SK-N-SH (cell line): ENCODE data around the gene TSHZ2. TPM values are rescaled to one million over a fixed set of nuclear protein-coding genes. Genes with fewer than 3 reads are reported as not detected.

Source experiments
- CTCF ChIA-PET: fragments of 300-600, 350-600 bp; formaldehyde crosslinking; extraction: SDS; loops from one replicate; lab custom pipeline; 2021; lab: Yijun Ruan, JAX
- POLR2A ChIA-PET: fragments of 350-600 bp; sonication (Branson Sonifier 250); formaldehyde crosslinking; extraction: SDS; loops from one replicate; lab custom pipeline; 2020; ENCODE audit warnings: antibody characterized with exemption, inconsistent platforms; lab: Yijun Ruan, JAX
- DNase-seq: peaks from one replicate; pipeline ENCODE4 v3.0.0; 2012
- H2AFZ ChIP-seq: fragments of 200-600 bp; sonication (generic); 2 replicates; pipeline ENCODE4 v1.8.1; 2016; ENCODE audit warnings: antibody characterized with exemption, mild to moderate bottlenecking, low read depth
- H3F3A ChIP-seq: fragments of 200-600 bp; sonication (generic); replicated peaks from 2 replicates; pipeline ENCODE3; 2016; ENCODE audit warnings: antibody characterized with exemption, mild to moderate bottlenecking; ENCODE audit not compliant: insufficient read depth
- H3K27ac ChIP-seq, 2 experiments: fragments of 200-500 bp in 1 of 2; fragments of 200-600 bp in 1 of 2; sonication (Bioruptor generic) in 1 of 2; sonication (generic), shearing (Covaris generic) in 1 of 2; 2 replicates each; pipeline versions ENCODE4 v1.5.1 to v1.6.1; 2014 to 2016; ENCODE audit warnings: low read depth in 2 of 2, inconsistent platforms in 1 of 2, low read length in 1 of 2, mild to moderate bottlenecking in 1 of 2, mixed read lengths in 1 of 2
- H3K27me3 ChIP-seq: fragments of 200-600 bp; sonication (generic), shearing (Covaris generic); 2 replicates; pipeline ENCODE4 v1.6.1; 2016; ENCODE audit warnings: mixed run types; ENCODE audit not compliant: insufficient read depth
- H3K36me3 ChIP-seq, 2 experiments: fragments of 200-500 bp in 1 of 2; fragments of 200-600 bp in 1 of 2; sonication (Bioruptor generic) in 1 of 2; sonication (generic) in 1 of 2; replicated peaks in 1 of 2; 2 replicates each; pipeline versions ENCODE3 to v1.5.1; 2014 to 2016; ENCODE audit warnings: low read length in 1 of 2, mild to moderate bottlenecking in 1 of 2; ENCODE audit not compliant: insufficient read depth in 2 of 2, control insufficient read depth in 1 of 2
- H3K4me1 ChIP-seq, 2 experiments: fragments of 200-500 bp in 1 of 2; fragments of 200-600 bp in 1 of 2; sonication (Bioruptor generic) in 1 of 2; sonication (generic), shearing (Covaris generic) in 1 of 2; 2 replicates each; pipeline versions ENCODE4 v1.5.1 to v1.6.1; 2014 to 2016; ENCODE audit warnings: low read depth in 1 of 2, low read length in 1 of 2, mixed run types in 1 of 2; ENCODE audit not compliant: insufficient read depth in 2 of 2, control insufficient read depth in 1 of 2
- H3K4me2 ChIP-seq: fragments of 200-600 bp; sonication (generic), shearing (Covaris generic); 2 replicates; pipeline ENCODE4 v1.6.1; 2017; ENCODE audit warnings: mixed run types
- H3K4me3 ChIP-seq, 2 experiments: fragments of 200-500 bp in 1 of 2; fragments of 200-600 bp in 1 of 2; sonication (Bioruptor generic) in 1 of 2; sonication (generic), shearing (Covaris generic) in 1 of 2; 2 replicates each; pipeline versions ENCODE4 v1.5.1 to v1.8.1; 2014 to 2016; ENCODE audit warnings: low read depth in 2 of 2, inconsistent platforms in 1 of 2, low read length in 1 of 2, mild to moderate bottlenecking in 1 of 2, mixed read lengths in 1 of 2, moderate library complexity in 1 of 2
- H3K79me2 ChIP-seq: fragments of 200-600 bp; sonication (generic); 2 replicates; pipeline ENCODE4 v1.8.1; 2017; ENCODE audit warnings: mild to moderate bottlenecking; ENCODE audit not compliant: insufficient read depth
- H3K9ac ChIP-seq: fragments of 200-600 bp; sonication (generic); 2 replicates; pipeline ENCODE4 v1.6.1; 2017; ENCODE audit warnings: mixed run types
- H3K9me2 ChIP-seq: fragments of 200-600 bp; sonication (generic); 2 replicates; pipeline ENCODE4 v1.6.1; 2017; ENCODE audit warnings: mixed run types
- H3K9me3 ChIP-seq: fragments of 200-600 bp; sonication (generic); 2 replicates; pipeline ENCODE4 v1.6.1; 2017; ENCODE audit warnings: mixed run types, mild to moderate bottlenecking, moderate library complexity
- H4K20me1 ChIP-seq: fragments of 200-600 bp; sonication (generic); 2 replicates; pipeline ENCODE4 v1.6.1; 2017; ENCODE audit warnings: mild to moderate bottlenecking, mixed run types; ENCODE audit not compliant: insufficient read depth
- CHD2 ChIP-seq: fragments of 150-350 bp; IDR thresholded peaks from 2 replicates; pipeline ENCODE4 v1.6.1; 2018; ENCODE audit warnings: low read length; ENCODE audit not compliant: partially characterized antibody
- CTCF ChIP-seq: fragments of 200-600 bp; sonication (generic); IDR thresholded peaks from 2 replicates; pipeline ENCODE4 v1.6.1; 2017; ENCODE audit warnings: antibody characterized with exemption, mild to moderate bottlenecking, moderate library complexity
- ELF1 ChIP-seq: IDR thresholded peaks from 2 replicates; pipeline ENCODE4 v1.4.0; 2012
- EP300 ChIP-seq, 2 experiments: IDR thresholded peaks; 2 replicates each; pipeline versions ENCODE4 v1.4.0 to v1.6.1; 2012; ENCODE audit warnings: borderline replicate concordance in 1 of 2, low read depth in 1 of 2, low read length in 1 of 2
- EZH2phosphoT487 ChIP-seq: fragments of 200-600 bp; sonication (generic); IDR thresholded peaks from 2 replicates; pipeline ENCODE4 v1.6.1; 2017; ENCODE audit warnings: low read depth, mixed run types, mild to moderate bottlenecking, antibody characterized with exemption, moderate library complexity, borderline replicate concordance
- FOXJ3 ChIP-seq: sonication (generic); formaldehyde crosslinking; IDR thresholded peaks from 2 replicates; pipeline ENCODE4 v1.5.1; 2020; ENCODE audit warnings: mild to moderate bottlenecking, missing genetic modification reagents
- FOXM1 ChIP-seq: IDR thresholded peaks from 2 replicates; pipeline ENCODE4 v1.4.0; 2012; ENCODE audit warnings: low read depth, mild to moderate bottlenecking
- JUND ChIP-seq: IDR thresholded peaks from 2 replicates; pipeline ENCODE4 v1.4.0; 2012
- MAX ChIP-seq: IDR thresholded peaks from 2 replicates; pipeline ENCODE4 v1.4.0; 2012; ENCODE audit warnings: low read depth
- POLR2AphosphoS5 ChIP-seq: IDR thresholded peaks from 2 replicates; pipeline ENCODE4 v1.6.1; 2012; ENCODE audit warnings: low read depth, low read length
- RAD21 ChIP-seq: IDR thresholded peaks from 2 replicates; pipeline ENCODE4 v1.6.1; 2012; ENCODE audit warnings: mild to moderate bottlenecking, low read length
- RXRA ChIP-seq: IDR thresholded peaks from 2 replicates; pipeline ENCODE4 v1.4.0; 2012; ENCODE audit warnings: low read depth, mild to moderate bottlenecking, borderline replicate concordance
- SMC3 ChIP-seq: IDR thresholded peaks from 2 replicates; pipeline ENCODE4 v1.6.1; 2012; ENCODE audit warnings: low read depth, low read length, improper control_type of control experiment
- TAF1 ChIP-seq: IDR thresholded peaks from 2 replicates; pipeline ENCODE4 v1.6.1; 2012; ENCODE audit warnings: low read depth, mild to moderate bottlenecking, low read length, moderate library complexity, borderline replicate concordance
- TEAD4 ChIP-seq: IDR thresholded peaks from 2 replicates; pipeline ENCODE4 v1.4.0; 2012; ENCODE audit warnings: mild to moderate bottlenecking, borderline replicate concordance; ENCODE audit not compliant: insufficient read depth
- YY1 ChIP-seq: IDR thresholded peaks from 2 replicates; pipeline ENCODE4 v1.4.0; 2012; ENCODE audit warnings: low read depth, mild to moderate bottlenecking
- WGBS: methylation state at CpG from one replicate; pipeline ENCODE4 v1.1.6; 2017; ENCODE audit warnings: low lambda C conversion rate; 5-methylcytosine and 5-hydroxymethylcytosine counted together
- polyA plus RNA-seq, 3 experiments: library from polyadenylated mRNA; depleted of rRNA; stranded (reverse); fragments of >200 nt; gene quantifications; 2 replicates each; pipeline ENCODE4 v1.2.3, GENCODE V29; 2012
- TF ChIP-seq, protein P1 (sequence below): IDR thresholded peaks from 2 replicates; pipeline ENCODE4; 2012
- TF ChIP-seq, protein P2 (sequence below): IDR thresholded peaks from 2 replicates; pipeline ENCODE4 v1.4.0; 2012; ENCODE audit warnings: low read depth, borderline replicate concordance

TSHZ2 gene
- polyA plus RNA-seq, 1 of the 3 experiments (the other 2 are of a cell fraction), result 0.13 TPM

- no peak overlapping the region for H2AFZ ChIP-seq
- H3K27me3 ChIP-seq, result no peaks in the 10 kb centered on the region
- H3K4me2 ChIP-seq, result no peak overlapping the region
- no peaks in the 10 kb centered on the region for H3K4me1 ChIP-seq
- H4K20me1 ChIP-seq, result no peaks in the 10 kb centered on the region
- no peak for TF ChIP-seq YY1
- TF ChIP-seq POLR2AphosphoS5, result no peak
- TF ChIP-seq TAF1, result no peak
- TF ChIP-seq MAX, result no peak
- TF ChIP-seq FOXJ3, result no peak
- no peak for TF ChIP-seq EP300 (IDR thresholded peaks at IDR 0.05; ENCODE audit: borderline replicate concordance in 1 of 2, low read depth in 1 of 2, low read length in 1 of 2)
- ChIA-PET POLR2A (interaction anchor here (0.5 kb wide), 1 partner anchor 11 kb away, joined by 3 read pairs; no protein-coding TSS in a partner anchor), CTCF (no interaction called here)
- no peaks in the 10 kb centered on the region for H3F3A ChIP-seq
- no peaks in the 10 kb centered on the region for H3K36me3 ChIP-seq
- no peak overlapping the region for H3K4me3 ChIP-seq
- no peaks in the 10 kb centered on the region for H3K9me3 ChIP-seq
- no peaks in the 10 kb centered on the region for H3K79me2 ChIP-seq
- DNase-seq, result no peak
- no peak overlapping the region for H3K9ac ChIP-seq
- no peak overlapping the region for H3K27ac ChIP-seq
- no peaks in the 10 kb centered on the region for H3K9me2 ChIP-seq
Measured at GRCh38 chr20:53394433-53394832, 422.3 kb downstream of the TSHZ2 start.

GRCh38 chr20:53395188-53395923 lies 423.2 kb downstream of the TSHZ2 start:
- no peaks in the 10 kb centered on the region for H4K20me1 ChIP-seq
- ChIA-PET POLR2A (no interaction called here), CTCF (interaction anchor here (0.7 to 1.2 kb wide), 2 partner anchors 20 to 1084 kb away, joined by 3 to 4 read pairs; no protein-coding TSS in a partner anchor)
- H3K27me3 ChIP-seq, result no peaks in the 10 kb centered on the region
- H3K27ac ChIP-seq, result no peak overlapping the region
- no peak overlapping the region for H3K9ac ChIP-seq
- no peaks in the 10 kb centered on the region for H3K9me2 ChIP-seq
- no peaks in the 10 kb centered on the region for H3K36me3 ChIP-seq
- H3K79me2 ChIP-seq, result no peaks in the 10 kb centered on the region
- H3K9me3 ChIP-seq, result no peaks in the 10 kb centered on the region
- DNase-seq, result no peak
- 50% methylated on average over 5 of the region's 5 CpGs for WGBS
- H3K4me2 ChIP-seq, result no peak overlapping the region
- H3F3A ChIP-seq, result no peaks in the 10 kb centered on the region
- H3K4me1 ChIP-seq, result no peaks in the 10 kb centered on the region; a peak in 1 of 4 replicates
- TF ChIP-seq POLR2AphosphoS5 (no peak), EZH2phosphoT487 (no peak)
- TF ChIP-seq, protein P1, sequence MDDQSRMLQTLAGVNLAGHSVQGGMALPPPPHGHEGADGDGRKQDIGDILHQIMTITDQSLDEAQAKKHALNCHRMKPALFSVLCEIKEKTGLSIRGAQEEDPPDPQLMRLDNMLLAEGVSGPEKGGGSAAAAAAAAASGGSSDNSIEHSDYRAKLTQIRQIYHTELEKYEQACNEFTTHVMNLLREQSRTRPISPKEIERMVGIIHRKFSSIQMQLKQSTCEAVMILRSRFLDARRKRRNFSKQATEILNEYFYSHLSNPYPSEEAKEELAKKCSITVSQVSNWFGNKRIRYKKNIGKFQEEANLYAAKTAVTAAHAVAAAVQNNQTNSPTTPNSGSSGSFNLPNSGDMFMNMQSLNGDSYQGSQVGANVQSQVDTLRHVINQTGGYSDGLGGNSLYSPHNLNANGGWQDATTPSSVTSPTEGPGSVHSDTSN, result no peak
- TF ChIP-seq, all 33 proteins: peak for 0
- no peak overlapping the region for H2AFZ ChIP-seq
- H3K4me3 ChIP-seq, result no peak overlapping the region

GRCh38 chr20:53399083-53399482 lies 426.9 kb downstream of the TSHZ2 start:
- Histone ChIP-seq H2AFZ (no peak overlapping the region), H3K4me2 (no peak overlapping the region), H3K27ac (no peak overlapping the region), H4K20me1 (no peaks in the 10 kb centered on the region), H3K79me2 (no peaks in the 10 kb centered on the region), H3K27me3 (no peaks in the 10 kb centered on the region), H3K36me3 (no peaks in the 10 kb centered on the region), H3F3A (no peaks in the 10 kb centered on the region), H3K9me3 (no peaks in the 10 kb centered on the region), H3K4me1 (no peaks in the 10 kb centered on the region; a peak in 1 of 4 replicates), H3K4me3 (no peak overlapping the region), H3K9me2 (no peaks in the 10 kb centered on the region), H3K9ac (no peak overlapping the region)
- ChIA-PET POLR2A (no interaction called here), CTCF (no interaction called here)
- DNase-seq, result no peak
- WGBS, result 62% methylated on average over 7 of the region's 7 CpGs
- no peak for TF ChIP-seq ELF1
- no peak for TF ChIP-seq RXRA
- TF ChIP-seq SMC3, result no peak
- TF ChIP-seq, protein P2, sequence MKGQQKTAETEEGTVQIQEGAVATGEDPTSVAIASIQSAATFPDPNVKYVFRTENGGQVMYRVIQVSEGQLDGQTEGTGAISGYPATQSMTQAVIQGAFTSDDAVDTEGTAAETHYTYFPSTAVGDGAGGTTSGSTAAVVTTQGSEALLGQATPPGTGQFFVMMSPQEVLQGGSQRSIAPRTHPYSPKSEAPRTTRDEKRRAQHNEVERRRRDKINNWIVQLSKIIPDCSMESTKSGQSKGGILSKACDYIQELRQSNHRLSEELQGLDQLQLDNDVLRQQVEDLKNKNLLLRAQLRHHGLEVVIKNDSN, result no peak
- TF ChIP-seq FOXM1, result no peak
- TF ChIP-seq MAX, result no peak
- no peak for TF ChIP-seq TEAD4
- TF ChIP-seq TAF1, result no peak
- no peak for TF ChIP-seq RAD21
- TF ChIP-seq CHD2, result no peak
- TF ChIP-seq JUND, result no peak
- no peak for TF ChIP-seq EZH2phosphoT487
- no peak for TF ChIP-seq CTCF
